ENCODE results near the gene DIPK1B.

The DIPK1B gene

GRCh38 chr9:136711751-136712689 is at the start of gene DIPK1B:
Gene DIPK1B, plus strand, starts transcription at chr9:136712572. Its CDS starts 94 bp downstream, at chr9:136712666.
- no peak for FAIRE-seq

DNA sequence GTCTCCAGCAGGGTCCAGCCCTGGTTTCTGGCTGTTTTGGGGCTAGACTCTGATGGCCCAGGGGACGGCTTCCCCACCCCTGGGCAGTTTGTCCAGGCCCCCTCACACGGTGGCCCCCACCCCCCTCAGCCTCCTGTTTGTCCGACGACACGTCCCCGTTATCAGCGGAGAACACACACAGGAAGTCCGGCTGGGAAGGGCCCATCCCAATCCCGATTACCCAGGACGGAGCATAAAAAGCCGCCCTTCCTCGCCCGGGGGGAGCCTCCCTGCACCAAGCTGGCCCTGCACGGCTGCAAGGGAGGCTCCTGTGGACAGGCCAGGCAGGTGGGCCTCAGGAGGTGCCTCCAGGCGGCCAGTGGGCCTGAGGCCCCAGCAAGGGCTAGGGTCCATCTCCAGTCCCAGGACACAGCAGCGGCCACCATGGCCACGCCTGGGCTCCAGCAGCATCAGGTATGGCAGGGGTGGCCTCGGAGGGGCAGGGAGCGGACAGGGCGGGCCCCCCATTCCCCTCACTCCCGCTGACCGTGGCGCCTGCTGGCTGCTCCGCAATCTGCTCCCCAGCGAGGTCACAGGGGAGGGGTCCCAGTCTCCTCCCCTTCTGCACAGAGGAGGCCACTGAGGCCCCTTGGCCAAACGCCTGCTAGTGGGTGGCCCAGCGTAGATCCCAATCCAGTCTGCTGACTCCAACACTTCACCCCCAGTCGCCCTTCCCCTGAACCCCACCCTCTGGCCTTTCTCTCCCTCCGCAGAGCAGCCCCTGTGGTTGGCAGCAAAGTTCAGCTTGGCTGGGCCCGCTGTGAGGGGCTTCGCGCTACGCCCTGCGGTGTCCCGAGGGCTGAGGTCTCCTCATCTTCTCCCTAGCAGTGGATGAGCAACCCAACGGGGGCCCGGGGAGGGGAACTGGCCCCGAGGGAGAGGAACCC is 49.5 kb upstream of the DIPK1B start, which contains the start of gene EGFL7:
Gene EGFL7 (plus strand): TSS at position 261 of the 926 bp plus-strand sequence. CDS start 5,367 bp downstream, outside the sequence.
- FAIRE-seq: no peak

GRCh38 chr9:136664000-136664915 is 48.1 kb upstream of the DIPK1B start:
- no peak for FAIRE-seq

- no peak for FAIRE-seq
Observed at GRCh38 chr9:136665111-136665703, 47.2 kb upstream of the DIPK1B start.

DNA sequence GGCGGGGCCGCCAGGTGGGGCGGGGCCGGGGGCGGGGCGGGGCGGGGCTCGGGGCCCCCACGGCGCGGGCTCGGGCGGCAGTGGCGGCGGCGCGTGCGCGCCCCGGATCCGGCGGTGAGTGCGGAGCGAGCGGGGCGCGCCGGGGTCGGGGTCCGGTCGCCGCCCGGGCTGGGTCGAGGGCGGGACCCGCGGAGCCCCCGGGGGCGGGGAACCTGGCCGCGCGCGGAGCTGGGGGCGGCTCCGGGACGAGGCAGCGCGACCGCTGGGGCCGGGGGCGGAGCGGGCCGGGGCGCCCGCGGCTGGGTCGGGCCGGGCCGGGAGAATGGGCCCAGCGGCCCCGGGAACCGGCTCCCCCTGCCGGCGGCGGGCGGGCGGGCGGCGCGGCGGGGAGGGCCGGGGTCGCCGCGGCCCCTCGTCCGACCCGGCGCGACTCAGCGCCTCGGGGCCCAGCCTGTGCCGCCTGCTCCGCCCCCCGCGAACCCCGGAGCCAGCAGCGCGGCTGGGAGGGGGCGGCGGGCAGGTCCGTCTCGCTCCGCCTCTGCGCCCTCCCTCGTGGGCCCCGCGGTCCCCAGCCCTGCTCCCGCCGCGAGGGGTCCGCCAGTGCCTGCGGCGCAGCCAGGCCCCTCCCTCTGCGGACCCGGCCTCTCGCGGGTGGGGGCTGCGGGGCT is 46.5 kb upstream of the DIPK1B start:
- FAIRE-seq: no peak

GRCh38 chr9:136666372-136667213 is 45.8 kb upstream of the DIPK1B start:
- no peak for FAIRE-seq

- no peak for FAIRE-seq
Observed at GRCh38 chr9:136667214-136667939, 45.0 kb upstream of the DIPK1B start.

- no peak for FAIRE-seq
Observed at GRCh38 chr9:136667940-136668760, 44.2 kb upstream of the DIPK1B start.

DNA sequence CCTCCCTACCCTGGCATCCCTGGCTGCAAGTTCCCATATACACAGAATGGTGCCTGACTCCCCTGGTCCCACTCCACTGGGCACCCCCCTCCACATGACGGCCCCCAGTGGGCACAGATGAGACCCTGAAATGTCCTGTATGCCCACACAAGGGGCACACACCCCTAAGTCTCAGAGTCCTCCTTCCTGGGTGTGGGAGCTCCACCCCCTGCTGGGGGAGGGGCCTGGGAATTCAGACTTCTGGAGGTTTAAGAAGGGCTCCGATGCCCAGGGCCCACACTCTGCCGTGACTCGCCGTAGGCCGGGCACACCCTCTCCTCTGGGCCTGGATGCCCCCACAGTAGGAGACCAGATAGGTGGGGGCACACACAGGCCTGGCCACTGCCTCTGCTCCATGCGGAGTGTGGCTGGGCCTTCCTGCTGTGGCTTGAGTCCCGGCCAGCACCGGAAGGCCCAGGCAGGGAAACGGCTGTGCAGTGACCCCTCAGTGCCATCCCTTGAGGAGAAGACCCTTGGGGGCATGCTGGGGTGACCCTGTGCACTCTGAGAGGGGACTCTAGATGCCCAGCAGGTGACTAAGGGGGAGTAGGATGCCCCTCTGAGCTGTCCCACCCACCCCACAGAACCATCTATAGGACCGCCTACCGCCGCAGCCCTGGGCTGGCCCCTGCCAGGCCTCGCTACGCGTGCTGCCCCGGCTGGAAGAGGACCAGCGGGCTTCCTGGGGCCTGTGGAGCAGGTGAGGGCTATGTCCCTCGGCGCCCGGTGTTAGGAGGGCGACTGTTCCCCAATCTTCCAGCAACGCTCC is 43.2 kb upstream of the DIPK1B start:
- no peak for FAIRE-seq

- FAIRE-seq: no peak
Observed at GRCh38 chr9:136669791-136670464, 42.4 kb upstream of the DIPK1B start.

DNA sequence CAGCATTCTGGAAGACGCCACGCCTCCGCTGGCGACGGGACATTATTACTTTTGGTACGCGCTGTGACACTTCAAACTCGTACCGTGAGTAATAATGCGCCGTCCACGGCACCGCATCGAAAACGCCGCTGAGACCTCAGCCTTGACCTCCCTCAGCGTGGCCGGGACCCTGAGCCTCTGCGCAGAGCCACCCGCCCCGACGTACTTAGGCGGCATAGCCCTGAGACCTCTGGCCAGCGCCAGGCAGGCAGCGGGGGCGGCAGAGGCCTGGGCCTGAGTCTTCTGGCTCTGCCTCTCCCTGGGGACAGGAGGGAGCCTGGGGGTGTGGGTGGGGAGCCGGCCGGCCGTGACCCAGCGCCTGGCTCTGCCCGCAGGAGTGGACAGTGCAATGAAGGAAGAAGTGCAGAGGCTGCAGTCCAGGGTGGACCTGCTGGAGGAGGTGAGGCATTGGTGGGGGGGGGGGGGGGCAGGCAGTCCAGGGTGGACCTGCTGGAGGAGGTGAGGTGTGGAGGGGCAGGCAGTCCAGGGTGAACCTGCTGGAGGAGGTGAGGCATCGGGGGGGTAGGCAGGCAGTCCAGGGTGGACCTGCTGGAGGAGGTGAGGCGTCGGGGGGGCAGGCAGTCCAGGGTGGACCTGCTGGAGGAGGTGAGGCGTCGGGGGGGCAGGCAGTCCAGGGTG is 41.7 kb upstream of the DIPK1B start:
- FAIRE-seq: no peak

DNA sequence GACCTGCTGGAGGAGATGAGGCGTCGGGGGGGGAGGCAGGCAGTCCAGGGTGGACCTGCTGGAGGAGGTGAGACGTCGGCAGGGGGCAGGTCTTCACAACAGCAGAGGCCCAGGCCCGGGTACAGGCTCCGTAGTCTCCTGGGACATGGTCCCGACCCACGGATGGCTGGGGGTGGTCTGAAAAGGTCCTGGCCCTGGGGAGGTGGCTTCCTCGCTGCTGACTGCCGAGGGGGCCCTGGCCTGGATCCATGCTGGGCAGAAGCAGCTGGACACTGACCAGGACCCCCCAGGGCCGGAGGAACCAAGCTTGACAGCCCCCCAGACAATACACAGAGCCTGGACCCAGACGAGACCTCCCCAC is 41.1 kb upstream of the DIPK1B start:
- no peak for FAIRE-seq

GRCh38 chr9:136671646-136672430 is 40.5 kb upstream of the DIPK1B start:
- no peak for FAIRE-seq

GRCh38 chr9:136672431-136673087 is 39.8 kb upstream of the DIPK1B start:
- FAIRE-seq: no peak
